HEK293 (cell line): ENCODE measurements around the gene FAM216A.

Source experiments
- CTCF ChIA-PET: fragments of 350-600 bp; formaldehyde crosslinking; extraction: SDS; loops from one replicate; lab custom pipeline; 2021; ENCODE audit warnings: antibody characterized with exemption; lab: Yijun Ruan, JAX
- POLR2A ChIA-PET: fragments of 300-600 bp; formaldehyde crosslinking; extraction: SDS; loops from one replicate; lab custom pipeline; 2020; ENCODE audit warnings: antibody characterized with exemption, inconsistent platforms; lab: Yijun Ruan, JAX
- H3K27ac ChIP-seq: fragments of 200-500 bp; sonication (Bioruptor generic); 2 replicates; pipeline ENCODE4 v1.5.1; 2014; ENCODE audit warnings: low read depth, low read length, control low read depth, inconsistent platforms; ENCODE audit errors: extremely low read depth
- H3K36me3 ChIP-seq, 2 experiments: fragments of 200-500 bp in 1 of 2; sonication (Bioruptor generic) in 1 of 2; 1 replicate in 1 of 2; 2 replicates in 1 of 2; pipeline ENCODE4 v1.5.1; 2014 to 2017; ENCODE audit warnings: inconsistent platforms in 2 of 2, low read length in 2 of 2; ENCODE audit not compliant: control insufficient read depth in 2 of 2, insufficient read depth in 1 of 2
- H3K4me1 ChIP-seq: fragments of 200-500 bp; sonication (Bioruptor generic); 2 replicates; pipeline ENCODE4 v1.5.1; 2014; ENCODE audit warnings: mild to moderate bottlenecking, low read length, inconsistent platforms; ENCODE audit not compliant: control insufficient read depth, insufficient read depth
- H3K4me3 ChIP-seq: 2 replicates; pipeline ENCODE4 v1.5.1; 2011; ENCODE audit warnings: low read depth, mild to moderate bottlenecking, control low read depth, low read length, moderate library complexity
- H3K9me3 ChIP-seq: fragments of 200-500 bp; sonication (Bioruptor generic); 2 replicates; pipeline ENCODE4 v1.5.1; 2014; ENCODE audit warnings: low read depth, low read length, inconsistent platforms; ENCODE audit not compliant: control insufficient read depth, insufficient read depth
- HIC1 ChIP-seq: fragments of 450-650 bp; formaldehyde crosslinking; IDR thresholded peaks from 2 replicates; pipeline ENCODE4 v1.5.1; 2016; ENCODE audit warnings: missing biosample characterization, missing genetic modification characterization
- KLF9 ChIP-seq: fragments of 450-650 bp; formaldehyde crosslinking; IDR thresholded peaks from 2 replicates; pipeline ENCODE4 v1.5.1; 2016; ENCODE audit warnings: missing biosample characterization, missing genetic modification characterization, low read depth
- OSR2 ChIP-seq: fragments of 450-650 bp; formaldehyde crosslinking; IDR thresholded peaks from 2 replicates; pipeline ENCODE4 v1.5.1; 2016; ENCODE audit warnings: missing biosample characterization, missing genetic modification characterization
- SP2 ChIP-seq: fragments of 450-650 bp; formaldehyde crosslinking; IDR thresholded peaks from 2 replicates; pipeline ENCODE4 v1.5.1; 2016; ENCODE audit warnings: missing biosample characterization, missing genetic modification characterization
- TCF7L2 ChIP-seq: IDR thresholded peaks from 2 replicates; pipeline ENCODE4 v1.6.1; 2011; ENCODE audit warnings: low read depth, mild to moderate bottlenecking, inconsistent platforms, low read length, moderate library complexity, borderline replicate concordance
- YY1 ChIP-seq: fragments of 450-650 bp; formaldehyde crosslinking; IDR thresholded peaks from 2 replicates; pipeline ENCODE4 v1.5.1; 2018; ENCODE audit warnings: missing biosample characterization, missing genetic modification characterization
- ZBTB20 ChIP-seq: fragments of 450-650 bp; formaldehyde crosslinking; IDR thresholded peaks from 2 replicates; pipeline ENCODE4 v1.5.1; 2016; ENCODE audit warnings: missing biosample characterization, missing genetic modification characterization
- ZBTB26 ChIP-seq: fragments of 450-650 bp; formaldehyde crosslinking; optimal IDR thresholded peaks from 2 replicates; pipeline ENCODE3; 2016; ENCODE audit warnings: missing biosample characterization, mild to moderate bottlenecking, missing genetic modification characterization
- ZBTB48 ChIP-seq: fragments of 450-650 bp; formaldehyde crosslinking; IDR thresholded peaks from 2 replicates; pipeline ENCODE4 v1.5.1; 2016; ENCODE audit warnings: missing biosample characterization, missing genetic modification characterization
- ZFP69B ChIP-seq: fragments of 450-650 bp; formaldehyde crosslinking; IDR thresholded peaks from 2 replicates; pipeline ENCODE4 v1.5.1; 2016; ENCODE audit warnings: missing biosample characterization, missing genetic modification characterization
- ZNF121 ChIP-seq: fragments of 450-650 bp; formaldehyde crosslinking; IDR thresholded peaks from 2 replicates; pipeline ENCODE4 v1.5.1; 2016; ENCODE audit warnings: missing biosample characterization, missing genetic modification characterization
- ZNF16 ChIP-seq: fragments of 450-650 bp; formaldehyde crosslinking; IDR thresholded peaks from 2 replicates; pipeline ENCODE4 v1.5.1; 2016; ENCODE audit warnings: low read depth, missing biosample characterization, missing genetic modification characterization
- ZNF184 ChIP-seq: fragments of 450-650 bp; IDR thresholded peaks from 2 replicates; pipeline ENCODE4 v1.5.1; 2018; ENCODE audit warnings: missing biosample characterization, mild to moderate bottlenecking, missing genetic modification characterization
- ZNF2 ChIP-seq: fragments of 450-650 bp; formaldehyde crosslinking; IDR thresholded peaks from 2 replicates; pipeline ENCODE4 v1.5.1; 2016; ENCODE audit warnings: missing biosample characterization, missing genetic modification characterization
- ZNF239 ChIP-seq: fragments of 450-650 bp; formaldehyde crosslinking; IDR thresholded peaks from 2 replicates; pipeline ENCODE4 v1.5.1; 2016; ENCODE audit warnings: missing biosample characterization, missing genetic modification characterization
- ZNF26 ChIP-seq: fragments of 450-650 bp; formaldehyde crosslinking; IDR thresholded peaks from 2 replicates; pipeline ENCODE4 v1.5.1; 2016; ENCODE audit warnings: missing biosample characterization, missing genetic modification characterization
- ZNF335 ChIP-seq: fragments of 450-650 bp; formaldehyde crosslinking; conservative IDR thresholded peaks from 2 replicates; pipeline ENCODE4 v1.5.1; 2016; ENCODE audit warnings: missing biosample characterization, missing genetic modification characterization
- ZNF426 ChIP-seq: fragments of 450-650 bp; formaldehyde crosslinking; IDR thresholded peaks from 2 replicates; pipeline ENCODE4 v1.5.1; 2017; ENCODE audit warnings: missing biosample characterization, missing genetic modification characterization, mild to moderate bottlenecking, inconsistent platforms, moderate library complexity
- ZNF501 ChIP-seq: fragments of 450-650 bp; formaldehyde crosslinking; IDR thresholded peaks from 2 replicates; pipeline ENCODE4 v1.5.1; 2016; ENCODE audit warnings: missing biosample characterization, missing genetic modification characterization
- ZNF529 ChIP-seq: fragments of 450-650 bp; formaldehyde crosslinking; IDR thresholded peaks from 2 replicates; pipeline ENCODE4 v1.5.1; 2017; ENCODE audit warnings: missing genetic modification characterization, missing biosample characterization; ENCODE audit not compliant: insufficient replicate concordance
- ZNF555 ChIP-seq: fragments of 450-650 bp; formaldehyde crosslinking; conservative IDR thresholded peaks from 2 replicates; pipeline ENCODE4 v1.5.1; 2017; ENCODE audit warnings: missing biosample characterization, mild to moderate bottlenecking, missing genetic modification characterization, inconsistent platforms
- ZNF692 ChIP-seq: fragments of 450-650 bp; formaldehyde crosslinking; IDR thresholded peaks from 2 replicates; pipeline ENCODE4 v1.5.1; 2016; ENCODE audit warnings: missing biosample characterization, missing genetic modification characterization
- ZNF830 ChIP-seq: fragments of 450-650 bp; IDR thresholded peaks from 2 replicates; pipeline ENCODE4 v1.5.0; 2018; ENCODE audit warnings: missing biosample characterization, missing genetic modification characterization, low read depth, mild to moderate bottlenecking, moderate library complexity
- ZSCAN4 ChIP-seq: fragments of 450-650 bp; formaldehyde crosslinking; IDR thresholded peaks from 2 replicates; pipeline ENCODE4 v1.5.1; 2017; ENCODE audit warnings: missing biosample characterization, missing genetic modification characterization

FAM216A gene

GRCh38 chr12:110467847-110468213, 815 bp upstream of the FAM216A start (continued):
- TF ChIP-seq HIC1, result peak; percentile 55; the same call in 1 of the 2 replicates
- peak; percentile 72; the same call in 1 of the 2 replicates for TF ChIP-seq ZNF692 (tag by site-specific recombination)
- TF ChIP-seq ZNF426 (tag by site-specific recombination), result no peak
- TF ChIP-seq ZBTB48 (tag by site-specific recombination), result peak; percentile 96
- TF ChIP-seq ZNF335 (tag by site-specific recombination), result peak; percentile 79
- TF ChIP-seq ZBTB20, result peak; percentile 91
- peak; percentile 47; the same call in 1 of the 2 replicates for TF ChIP-seq ZFP69B (tag by site-specific recombination)
- TF ChIP-seq ZNF2 (tag by site-specific recombination), result no peak
- TF ChIP-seq, all 188 proteins: peak for 10

- Histone ChIP-seq H3K4me3 (no peak overlapping the region), H3K4me1 (no peaks in the 10 kb centered on the region), H3K36me3 (peaks cover 27 to 31% of the 10 kb centered on the region in 2 experiments; a peak in 2 of 3 replicates), H3K27ac (no peak overlapping the region), H3K9me3 (no peaks in the 10 kb centered on the region)
- TF ChIP-seq ZNF529 (tag by site-specific recombination) (no peak), ZNF184 (tag by site-specific recombination) (no peak), YY1 (tag by site-specific recombination) (no peak), TCF7L2 (no peak), ZBTB26 (no peak), ZNF501 (no peak), ZNF555 (tag by site-specific recombination) (no peak), ZSCAN4 (tag by site-specific recombination) (no peak), ZNF16 (no peak), ZNF121 (no peak), OSR2 (tag by site-specific recombination) (no peak), ZNF239 (no peak), KLF9 (tag by site-specific recombination) (no peak), ZBTB20 (no peak), ZNF830 (no peak), ZNF26 (tag by site-specific recombination) (no peak), SP2 (tag by site-specific recombination) (no peak)
- ChIA-PET POLR2A (no interaction called here), CTCF (interaction anchor here (0.6 to 1.2 kb wide), 5 partner anchors 9 to 125 kb away, joined by 3 to 7 read pairs (median 3); partner anchors contain the start of gene ARPC3)
These were observed 6.8 kb downstream of the FAM216A start for GRCh38 chr12:110475426-110475825.
